ENCODE data around the gene OR6N2.

OR6N2 gene

GRCh38 chr1:158781104-158781503 lies at the start of gene OR6N2:
OR6N2 (minus strand) TSS chr1:158781204; CDS start chr1:158777635, 3,569 bp downstream.
- DNase-seq = no peak

- DNase-seq = no peak
Measured at GRCh38 chr1:158830074-158830677, 49.2 kb upstream of the OR6N2 start.

DNA sequence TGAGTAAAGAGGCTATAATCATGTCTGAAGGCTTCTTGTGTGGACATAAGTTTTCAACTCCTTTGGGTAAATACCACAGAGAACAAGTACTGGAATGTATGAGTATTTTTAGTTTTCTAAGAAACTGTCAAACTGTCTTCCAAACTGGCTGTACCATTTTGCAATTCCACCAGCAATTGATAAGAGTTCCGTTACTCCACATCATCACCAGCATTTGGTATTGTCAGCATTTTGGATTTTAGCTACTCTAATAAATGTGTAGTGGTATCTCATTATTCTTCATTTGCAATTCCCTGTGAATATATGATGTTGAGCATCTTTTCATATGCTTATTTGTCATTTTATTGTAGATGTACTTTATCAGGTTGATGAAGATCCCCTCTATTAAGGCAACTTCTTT lies 40.7 kb upstream of the OR6N2 start:
- DNase-seq = no peak

GRCh38 chr1:158819461-158820443 lies 38.7 kb upstream of the OR6N2 start:
- no peak for DNase-seq

GRCh38 chr1:158818975-158819431 lies 38.0 kb upstream of the OR6N2 start:
- DNase-seq = no peak

- no peak for DNase-seq
Measured at GRCh38 chr1:158818560-158818959, 37.6 kb upstream of the OR6N2 start.

DNA sequence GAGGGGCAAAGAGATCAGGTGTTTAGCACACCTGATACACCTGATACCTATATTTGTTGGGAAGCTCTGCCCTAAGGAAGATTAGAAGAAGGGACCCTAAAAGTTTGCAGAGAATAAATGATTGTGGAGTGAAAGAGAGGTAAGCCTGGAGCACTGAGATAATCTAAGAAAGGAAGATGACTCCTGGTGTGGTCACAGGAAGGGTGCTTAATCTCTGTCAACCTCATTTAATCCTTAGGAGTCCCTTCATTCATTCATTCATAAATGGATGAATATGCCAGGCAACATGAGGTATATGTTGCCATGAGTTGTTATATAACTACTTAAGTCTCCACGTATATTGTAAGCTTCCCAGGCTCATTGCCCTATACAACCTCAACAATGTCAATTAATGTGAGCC lies 34.0 kb upstream of the OR6N2 start:
- no peak for DNase-seq

DNA sequence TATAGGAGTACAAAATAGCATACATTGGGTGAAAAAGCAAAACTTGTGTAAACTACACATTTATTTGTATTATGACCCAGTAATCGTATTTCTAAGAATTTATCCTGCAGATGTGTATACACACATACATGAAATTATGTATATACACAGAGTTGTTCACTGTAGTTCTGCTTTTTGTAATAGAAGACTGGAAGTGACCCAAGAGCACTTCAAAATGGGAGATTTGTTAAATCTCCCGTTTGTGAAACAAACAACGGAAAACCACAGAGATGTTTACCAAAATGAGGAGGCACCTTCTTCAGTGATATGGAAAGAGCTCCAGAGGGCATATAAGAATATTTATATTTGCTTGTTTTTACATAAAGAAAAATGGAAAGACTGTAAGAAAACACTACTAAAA lies 32.2 kb upstream of the OR6N2 start:
- DNase-seq = no peak

- DNase-seq = no peak
Measured at GRCh38 chr1:158812336-158812735, 31.3 kb upstream of the OR6N2 start.

GRCh38 chr1:158810311-158810710 lies 29.3 kb upstream of the OR6N2 start:
- DNase-seq = no peak

GRCh38 chr1:158809862-158810261 lies 28.9 kb upstream of the OR6N2 start:
- DNase-seq = no peak

- no peak for DNase-seq
Measured at GRCh38 chr1:158809256-158809655, 28.3 kb upstream of the OR6N2 start.

- no peak for DNase-seq
Measured at GRCh38 chr1:158806916-158807536, 26.0 kb upstream of the OR6N2 start.

DNA sequence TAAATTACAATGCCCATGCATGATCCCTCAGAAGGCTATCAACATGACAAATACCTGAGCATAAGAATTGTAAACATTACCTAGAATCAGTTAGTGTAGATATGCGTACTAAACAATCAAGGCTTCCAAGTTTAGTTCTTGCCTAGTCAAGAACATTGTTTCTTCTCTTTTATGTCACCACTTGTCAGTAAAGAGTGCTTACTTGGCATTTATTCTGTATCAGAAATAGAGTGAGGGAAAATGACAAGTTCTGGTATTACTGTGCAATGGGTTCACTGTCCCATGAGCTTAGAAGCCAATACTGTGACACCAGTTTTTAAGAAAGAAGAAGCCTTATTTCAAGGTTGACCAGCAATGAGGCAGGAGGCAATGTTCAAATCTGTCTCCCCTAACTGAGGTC lies 22.7 kb upstream of the OR6N2 start:
- DNase-seq = no peak

GRCh38 chr1:158801396-158801795 lies 20.4 kb upstream of the OR6N2 start:
- no peak for DNase-seq

- DNase-seq = no peak
Measured at GRCh38 chr1:158800526-158800925, 19.5 kb upstream of the OR6N2 start.

DNA sequence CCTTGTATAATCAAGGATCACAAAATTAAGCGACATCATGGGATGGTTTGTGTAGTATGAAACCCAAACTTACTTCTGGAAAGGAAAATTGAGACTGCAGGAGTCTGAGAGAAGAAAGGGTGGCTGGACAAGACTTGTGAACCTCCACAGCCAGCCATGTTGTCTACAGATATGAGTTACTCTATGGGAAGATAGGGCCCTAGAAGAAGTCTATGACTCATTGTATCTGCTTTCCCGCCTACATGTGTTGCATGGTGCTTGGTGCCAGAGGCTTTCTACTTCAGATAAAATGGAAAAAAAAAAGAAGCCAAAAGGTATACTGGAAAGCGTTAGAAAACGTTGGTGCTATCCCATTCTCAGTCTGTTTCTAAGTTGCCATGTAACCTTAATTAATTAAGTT lies 18.7 kb upstream of the OR6N2 start:
- no peak for DNase-seq

DNA sequence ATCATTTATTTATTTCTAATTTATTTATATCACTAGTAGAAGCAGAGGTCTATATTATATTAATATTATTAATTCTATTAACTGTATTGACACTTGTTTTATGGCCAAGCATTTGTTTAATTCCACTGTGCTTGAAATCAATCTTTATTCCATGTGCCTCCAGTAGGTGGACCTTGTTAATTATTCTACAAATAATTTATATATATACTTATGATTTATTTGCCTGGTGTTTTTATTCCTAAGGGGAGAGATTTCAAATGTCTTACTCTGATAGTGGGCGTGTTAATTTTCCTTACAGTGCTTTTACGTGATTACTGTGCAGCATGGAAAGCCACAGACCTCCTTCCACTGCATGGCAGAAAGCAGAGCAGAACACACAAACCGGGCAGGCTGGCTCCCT lies 17.5 kb upstream of the OR6N2 start:
- no peak for DNase-seq

- no peak for DNase-seq
Measured at GRCh38 chr1:158794247-158794646, 13.2 kb upstream of the OR6N2 start.

- no peak for DNase-seq
Measured at GRCh38 chr1:158793604-158794003, 12.6 kb upstream of the OR6N2 start.

GRCh38 chr1:158771950-158772866 lies 8.8 kb downstream of the OR6N2 start, which contains the start of gene OR6N1:
OR6N1 (minus strand) TSS chr1:158772195; CDS start chr1:158766682, 5,513 bp downstream.
- no peak for DNase-seq

DNA sequence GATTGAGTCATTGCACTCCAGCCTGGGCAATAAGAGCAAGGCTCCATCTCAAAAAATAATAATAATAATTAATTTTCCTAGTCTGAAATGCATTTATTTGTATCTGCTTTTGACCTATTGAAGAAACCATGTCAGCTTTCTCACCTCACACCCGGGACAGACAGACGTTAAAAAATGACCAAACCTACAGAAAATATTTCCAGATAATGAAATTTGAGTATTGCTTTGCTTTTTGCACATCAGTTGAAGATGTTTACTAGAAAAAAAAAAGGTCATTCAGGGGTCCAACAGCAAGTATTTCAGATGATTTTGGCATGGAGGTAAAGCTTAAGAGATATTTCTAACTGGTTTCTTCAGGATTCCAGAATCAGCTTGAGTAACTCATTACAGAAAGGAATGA lies 26.6 kb downstream of the OR6N2 start, which contains the start of gene OR6K6:
TSS of gene OR6K6 (plus strand) at position 301 of the 400 bp plus-strand sequence. CDS start 168 bp downstream, outside the sequence.
- no peak for DNase-seq
